IMR-90 (cell line): ENCODE measurements around the gene MLLT10. TPM values are rescaled to one million over a fixed set of nuclear protein-coding genes. Genes with fewer than 3 reads are reported as not detected.
A peak's percentile ranks its signal among the peaks of the same experiment; 100 is the strongest.

Source experiments
- ATAC-seq: fragments of 200-7000 bp; cut with Tn5 transposase; 2 replicates; pipeline ENCODE4 v1.9.1; 2020; ENCODE audit warnings: low read depth, mild to moderate bottlenecking, moderate library complexity
- BruUV-seq: library from RNA; stranded (reverse); fragments of 400-500 nt; replicated peaks from 2 replicates; lab custom pipeline; 2021; lab: Mats Ljungman, UMichigan
- CTCF ChIA-PET: fragments of 300-600 bp; formaldehyde crosslinking; extraction: SDS; loops from one replicate; lab custom pipeline; 2021; ENCODE audit warnings: antibody characterized with exemption; lab: Yijun Ruan, JAX
- POLR2A ChIA-PET: fragments of 300-600 bp; sonication (Branson Sonifier 250); formaldehyde crosslinking; loops from one replicate; lab custom pipeline; 2022; ENCODE audit warnings: antibody characterized with exemption; ENCODE audit not compliant: unreplicated experiment; lab: Charles Lee
- DNase-seq: peaks from one replicate; pipeline ENCODE4 v3.0.0; 2013
- H2AFZ ChIP-seq: replicated peaks from 2 replicates; pipeline ENCODE3; 2013; ENCODE audit warnings: low read length, mild to moderate bottlenecking; ENCODE audit not compliant: poor library complexity
- H2AK5ac ChIP-seq: 2 replicates; pipeline ENCODE4 v1.6.1; 2013; ENCODE audit warnings: low read depth, low read length, inconsistent platforms
- H2AK9ac ChIP-seq: replicated peaks from 2 replicates; pipeline ENCODE3; 2013; ENCODE audit warnings: mild to moderate bottlenecking, low read depth, low read length, moderate library complexity; ENCODE audit not compliant: poor library complexity
- H2BK120ac ChIP-seq: 2 replicates; pipeline ENCODE4 v1.6.1; 2013; ENCODE audit warnings: low read depth, low read length, inconsistent platforms
- H2BK15ac ChIP-seq: 3 replicates; pipeline ENCODE4 v1.6.1; 2013; ENCODE audit warnings: low read depth, low read length, inconsistent platforms
- H2BK20ac ChIP-seq: 2 replicates; pipeline ENCODE4 v1.6.1; 2013; ENCODE audit warnings: low read depth, mild to moderate bottlenecking, inconsistent platforms, low read length, moderate library complexity
- H2BK5ac ChIP-seq: 2 replicates; pipeline ENCODE4 v1.6.1; 2013; ENCODE audit warnings: mild to moderate bottlenecking, low read depth, low read length, inconsistent platforms; ENCODE audit not compliant: poor library complexity, severe bottlenecking
- H3K14ac ChIP-seq: replicated peaks from 2 replicates; pipeline ENCODE4 v1.6.1; 2013; ENCODE audit warnings: low read depth, low read length, inconsistent platforms
- H3K18ac ChIP-seq: 2 replicates; pipeline ENCODE4 v1.6.1; 2013; ENCODE audit warnings: low read depth, low read length, control low read depth
- H3K23ac ChIP-seq: 2 replicates; pipeline ENCODE4 v1.6.1; 2013; ENCODE audit warnings: low read depth, low read length, inconsistent platforms
- H3K27ac ChIP-seq: 2 replicates; pipeline ENCODE4 v1.5.1; 2013; ENCODE audit warnings: mild to moderate bottlenecking, control low read depth, low read length; ENCODE audit not compliant: insufficient read depth
- H3K27me3 ChIP-seq: 2 replicates; pipeline ENCODE4 v1.6.1; 2013; ENCODE audit warnings: low read length; ENCODE audit not compliant: control insufficient read depth, insufficient read depth
- H3K36me3 ChIP-seq: 2 replicates; pipeline ENCODE4 v1.6.1; 2013; ENCODE audit warnings: low read length, mixed read lengths; ENCODE audit not compliant: control insufficient read depth, insufficient read depth
- H3K4ac ChIP-seq: 2 replicates; pipeline ENCODE4 v1.6.1; 2013; ENCODE audit warnings: low read depth, low read length, inconsistent platforms
- H3K4me1 ChIP-seq: 2 replicates; pipeline ENCODE4 v1.6.1; 2013; ENCODE audit warnings: low read length, mixed read lengths; ENCODE audit not compliant: control insufficient read depth, insufficient read depth
- H3K4me2 ChIP-seq: 2 replicates; pipeline ENCODE4 v1.6.1; 2013; ENCODE audit warnings: low read depth, mild to moderate bottlenecking, control low read depth, low read length, moderate library complexity
- H3K4me3 ChIP-seq: 2 replicates; pipeline ENCODE4 v1.5.1; 2013; ENCODE audit warnings: low read depth, mild to moderate bottlenecking, control low read depth, low read length, moderate library complexity; ENCODE audit not compliant: insufficient read depth
- H3K56ac ChIP-seq: 2 replicates; pipeline ENCODE4 v1.6.1; 2013; ENCODE audit warnings: low read length, inconsistent platforms; ENCODE audit not compliant: insufficient read depth; ENCODE audit errors: extremely low read depth
- H3K79me1 ChIP-seq, 2 experiments: 2 replicates each; pipeline ENCODE4 v1.6.1; 2013; ENCODE audit warnings: low read length in 2 of 2, inconsistent platforms in 1 of 2, low read depth in 1 of 2
- H3K9ac ChIP-seq: 2 replicates; pipeline ENCODE4 v1.6.1; 2013; ENCODE audit warnings: low read depth, low read length, control low read depth
- H3K9me1 ChIP-seq: 2 replicates; pipeline ENCODE4 v1.6.1; 2013; ENCODE audit warnings: low read length, inconsistent platforms; ENCODE audit not compliant: insufficient read depth
- H3K9me3 ChIP-seq: 2 replicates; pipeline ENCODE4 v1.6.1; 2013; ENCODE audit warnings: low read length; ENCODE audit not compliant: control insufficient read depth, insufficient read depth
- H4K20me1 ChIP-seq: 2 replicates; pipeline ENCODE4 v1.6.1; 2013; ENCODE audit warnings: low read length, inconsistent platforms; ENCODE audit not compliant: insufficient read depth
- H4K5ac ChIP-seq: 2 replicates; pipeline ENCODE4 v1.6.1; 2013; ENCODE audit warnings: mild to moderate bottlenecking, low read depth, low read length, control low read depth
- H4K8ac ChIP-seq, 2 experiments: 2 replicates each; pipeline ENCODE4 v1.6.1; 2013; ENCODE audit warnings: low read depth in 2 of 2, low read length in 2 of 2, control low read depth in 1 of 2, inconsistent platforms in 1 of 2
- H4K91ac ChIP-seq: 2 replicates; pipeline ENCODE4 v1.6.1; 2013; ENCODE audit warnings: low read depth, low read length, inconsistent platforms; ENCODE audit not compliant: insufficient read depth
- BHLHE40 ChIP-seq: fragments of 150-350 bp; IDR thresholded peaks from 2 replicates; pipeline ENCODE4 v1.6.1; 2016; ENCODE audit warnings: mild to moderate bottlenecking, low read depth, low read length
- CEBPB ChIP-seq: IDR thresholded peaks from 2 replicates; pipeline ENCODE4 v1.6.1; 2012; ENCODE audit warnings: low read depth, low read length, improper control_type of control experiment
- CHD1 ChIP-seq: IDR thresholded peaks from 2 replicates; pipeline ENCODE4 v1.6.1; 2012; ENCODE audit warnings: low read depth, low read length, improper control_type of control experiment
- CTCF ChIP-seq: conservative IDR thresholded peaks from 2 replicates; pipeline ENCODE4 v1.5.1; 2012; ENCODE audit warnings: mild to moderate bottlenecking, low read depth, low read length, improper control_type of control experiment
- MAZ ChIP-seq: IDR thresholded peaks from 2 replicates; pipeline ENCODE4 v1.6.1; 2012; ENCODE audit warnings: low read depth, mild to moderate bottlenecking, low read length, improper control_type of control experiment, moderate library complexity, borderline replicate concordance
- MXI1 ChIP-seq: IDR thresholded peaks from 2 replicates; pipeline ENCODE4 v1.6.1; 2012; ENCODE audit warnings: low read depth, mild to moderate bottlenecking, low read length, moderate library complexity, borderline replicate concordance
- NFE2L2 ChIP-seq: fragments of 150-350 bp; IDR thresholded peaks from 2 replicates; pipeline ENCODE4 v1.6.1; 2016; ENCODE audit warnings: low read depth, mild to moderate bottlenecking, low read length
- POLR2A ChIP-seq: IDR thresholded peaks from 2 replicates; pipeline ENCODE4 v1.6.1; 2012; ENCODE audit warnings: mild to moderate bottlenecking, low read depth, low read length
- RAD21 ChIP-seq: IDR thresholded peaks from 2 replicates; pipeline ENCODE4 v1.6.1; 2012; ENCODE audit warnings: low read length, improper control_type of control experiment
- RCOR1 ChIP-seq: IDR thresholded peaks from 2 replicates; pipeline ENCODE4 v1.6.1; 2012; ENCODE audit warnings: mild to moderate bottlenecking, low read length, improper control_type of control experiment; ENCODE audit not compliant: insufficient replicate concordance
- RFX5 ChIP-seq: IDR thresholded peaks from 2 replicates; pipeline ENCODE4 v1.8.0; 2012; ENCODE audit warnings: low read depth, mild to moderate bottlenecking, low read length, moderate library complexity
- SMC3 ChIP-seq: fragments of 150-350 bp; IDR thresholded peaks from 2 replicates; pipeline ENCODE4 v1.6.1; 2016; ENCODE audit warnings: low read depth, mild to moderate bottlenecking, antibody characterized with exemption, low read length, moderate library complexity
- WGBS, 2 experiments: methylation state at CpG; one replicate each; pipeline versions ENCODE4 v1.1.5 to v1.1.7; 2013; ENCODE audit warnings: missing lambda C conversion rate in 2 of 2; ENCODE audit not compliant: insufficient read length in 1 of 2; ENCODE audit errors: extremely low coverage in 2 of 2; 5-methylcytosine and 5-hydroxymethylcytosine counted together
- dilution Hi-C: fragments of 300-500 bp; cut with HindIII; formaldehyde crosslinking; loops from one replicate; pipeline ENCODE4 v1.14.3; 2018; ENCODE audit warnings: low sequenced_read_pairs; ENCODE audit not compliant: unreplicated experiment
- in situ Hi-C: fragments of 300-500 bp; cut with MboI; formaldehyde crosslinking; loops from 3 replicates; pipeline ENCODE4 v1.14.3; 2019; ENCODE audit warnings: low sequenced_read_pairs, inconsistent platforms, mixed read lengths
- intact Hi-C: fragments of 100-400 bp; cut with micrococcal nuclease; formaldehyde crosslinking; loops from 2 replicates; pipeline ENCODE4 v1.10.0; 2022
- polyA plus RNA-seq, 3 experiments: library from polyadenylated mRNA; depleted of rRNA; stranded (reverse); fragments of >200 nt; gene quantifications; 2 replicates each; pipeline ENCODE4 v1.2.3, GENCODE V29; 2012; ENCODE audit warnings: low replicate concordance in 1 of 3
- total RNA-seq: library from RNA; depleted of rRNA; stranded (reverse); fragments of >200 nt; gene quantifications from 2 replicates; pipeline ENCODE4 v1.2.3, GENCODE V29; 2012

Gene MLLT10
- total and polyA plus RNA-seq, 2 of the 4 experiments (the other 2 are of a cell fraction), result 22.5 to 29.0 TPM

GRCh38 chr10:21495752-21496342, 38.2 kb upstream of the MLLT10 start:
- in situ Hi-C loops, result loop anchor here (5.0 to 25.0 kb wide), 5 partner anchors 41 to 1491 kb away; no protein-coding TSS in a partner anchor
- Histone ChIP-seq H3K4me2 (peak overlapping the region; percentile 95), H4K5ac (peak overlapping the region; percentile 17), H3K9me3 (no peaks in the 10 kb centered on the region), H2AK5ac (no peak overlapping the region), H2BK15ac (no peak overlapping the region), H3K27me3 (peaks cover 5% of the 10 kb centered on the region), H4K8ac (peak overlapping the region; percentile 4 to 61; a peak in 2 of 4 replicates), H2BK5ac (peak overlapping the region; percentile 58), H3K36me3 (no peaks in the 10 kb centered on the region), H2BK120ac (0 out of 2 replicates have a peak overlapping the region, but pooled peaks have one; percentile 22), H3K4me1 (peaks cover 3% of the 10 kb centered on the region; the same call in 1 of the 2 replicates), H3K9me1 (no peaks in the 10 kb centered on the region), H3K79me1 (no peaks in the 10 kb centered on the region), H4K91ac (peak overlapping the region; percentile 70), H3K56ac (peak overlapping the region; percentile 30; the same call in 1 of the 2 replicates), H3K14ac (no peak overlapping the region; the same call in 1 of the 2 replicates), H4K20me1 (no peaks in the 10 kb centered on the region), H3K9ac (peak overlapping the region; percentile 88), H3K27ac (peak overlapping the region; percentile 81), H3K4ac (peak overlapping the region; percentile 66; the same call in 1 of the 2 replicates), H2AFZ (peak overlapping the region; percentile 95), H2BK20ac (peak overlapping the region; percentile 34; the same call in 1 of the 2 replicates), H3K23ac (peak overlapping the region; percentile 44), H3K18ac (peak overlapping the region; percentile 30; the same call in 1 of the 2 replicates), H2AK9ac (peak overlapping the region; percentile 90), H3K4me3 (peak overlapping the region; percentile 91)
- 0% methylated on average over 14 of the region's 58 CpGs; no CpG with 5 or more reads in 1 of the 2 experiments for WGBS, 2 experiments
- POLR2A ChIA-PET, result interaction anchor here (0.6 kb wide), 1 partner anchor 958 kb away, joined by 5 read pairs; no protein-coding TSS in a partner anchor
- no TSS peak for BruUV-seq
- DNase-seq, result peak; percentile 77
- ATAC-seq, result peak; percentile 80
- peak; percentile 41 for TF ChIP-seq RCOR1
- TF ChIP-seq BHLHE40, result peak; percentile 74
- peak; percentile 75 for TF ChIP-seq MAZ
- TF ChIP-seq RFX5, result no peak
- TF ChIP-seq POLR2A, result no peak
- no peak for TF ChIP-seq CEBPB
- TF ChIP-seq CTCF, result peak; percentile 98
- no peak for TF ChIP-seq NFE2L2
- peak; percentile 95 for TF ChIP-seq RAD21
- TF ChIP-seq MXI1, result peak; percentile 68; the same call in 1 of the 2 replicates
- TF ChIP-seq CHD1, result no peak
- TF ChIP-seq SMC3, result peak; percentile 82
- CTCF ChIA-PET, result interaction anchor here (0.6 to 2.3 kb wide), 16 partner anchors 11 to 820 kb away, joined by 3 to 19 read pairs (median 4); partner anchors contain the start of gene COMMD3
- dilution Hi-C loops, result no loop called here
- intact Hi-C loops, result loop anchor here (1.0 to 5.0 kb wide), 10 partner anchors 21 to 1491 kb away; partner anchors contain the start of genes COMMD3 and DNAJC1
